Measurements from ENCODE around the gene DDX31. TPM values are rescaled to one million over a fixed set of nuclear protein-coding genes. Genes with fewer than 3 reads are reported as not detected.

DDX31 gene
- total RNA-seq, 2 experiments from 2014 or later: 28.3 to 28.8 TPM

DNA sequence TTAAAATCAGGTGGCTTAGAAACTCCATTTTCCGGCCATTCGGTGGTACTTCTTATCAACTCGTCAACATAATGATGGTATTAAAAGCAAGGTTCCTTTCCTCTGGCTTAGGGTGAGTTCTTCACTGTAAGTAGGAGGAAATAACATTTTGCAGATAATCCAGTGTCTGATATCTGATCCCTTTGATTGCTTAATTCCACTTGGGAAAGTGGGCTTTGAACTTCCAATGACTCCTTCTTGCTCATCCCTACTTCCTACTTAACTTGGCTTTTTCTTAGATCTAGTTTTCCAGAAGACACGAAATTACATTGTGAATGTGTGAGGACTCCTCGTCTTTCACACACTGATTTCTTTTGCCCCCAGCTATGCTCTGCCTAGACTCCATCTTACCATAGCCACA, 31.5 kb downstream of the DDX31 start:
- Histone ChIP-seq H4K20me1 (ENCODE audit: insufficient read depth, low read length) (no peaks in the 10 kb centered on the region), H3K36me3 (ENCODE audit: insufficient read depth, low read length) (peaks cover 79% of the 10 kb centered on the region), H3K27ac (ENCODE audit: low read depth, low read length, poor library complexity, severe bottlenecking) (no peak overlapping the region), H3K9me3 (ENCODE audit: low read length) (no peaks in the 10 kb centered on the region), H3K9me2 (ENCODE audit: insufficient read depth, low read length) (no peaks in the 10 kb centered on the region), H3K79me2 (ENCODE audit: insufficient read depth, low read depth, low read length) (no peaks in the 10 kb centered on the region), H3K4me1 (ENCODE audit: insufficient read depth, low read length, poor library complexity, severe bottlenecking) (no peaks in the 10 kb centered on the region), H3K4me2 (ENCODE audit: low read length) (no peak overlapping the region), H3K4me3 (ENCODE audit: low read depth, low read length, poor library complexity, severe bottlenecking) (no peak overlapping the region), H2AFZ (ENCODE audit: low read length) (no peak overlapping the region)
- no peak for TF ChIP-seq EZH2phosphoT487 (IDR thresholded peaks at IDR 0.05; ENCODE audit: borderline replicate concordance, low read depth, low read length)
- TF ChIP-seq, protein P1, sequence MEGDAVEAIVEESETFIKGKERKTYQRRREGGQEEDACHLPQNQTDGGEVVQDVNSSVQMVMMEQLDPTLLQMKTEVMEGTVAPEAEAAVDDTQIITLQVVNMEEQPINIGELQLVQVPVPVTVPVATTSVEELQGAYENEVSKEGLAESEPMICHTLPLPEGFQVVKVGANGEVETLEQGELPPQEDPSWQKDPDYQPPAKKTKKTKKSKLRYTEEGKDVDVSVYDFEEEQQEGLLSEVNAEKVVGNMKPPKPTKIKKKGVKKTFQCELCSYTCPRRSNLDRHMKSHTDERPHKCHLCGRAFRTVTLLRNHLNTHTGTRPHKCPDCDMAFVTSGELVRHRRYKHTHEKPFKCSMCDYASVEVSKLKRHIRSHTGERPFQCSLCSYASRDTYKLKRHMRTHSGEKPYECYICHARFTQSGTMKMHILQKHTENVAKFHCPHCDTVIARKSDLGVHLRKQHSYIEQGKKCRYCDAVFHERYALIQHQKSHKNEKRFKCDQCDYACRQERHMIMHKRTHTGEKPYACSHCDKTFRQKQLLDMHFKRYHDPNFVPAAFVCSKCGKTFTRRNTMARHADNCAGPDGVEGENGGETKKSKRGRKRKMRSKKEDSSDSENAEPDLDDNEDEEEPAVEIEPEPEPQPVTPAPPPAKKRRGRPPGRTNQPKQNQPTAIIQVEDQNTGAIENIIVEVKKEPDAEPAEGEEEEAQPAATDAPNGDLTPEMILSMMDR (conservative IDR thresholded peaks at IDR 0.05; ENCODE audit: low read length): no peak
- no peak for DNase-seq (ENCODE audit: low spot score)
- no TSS peak for BruUV-seq (replicated peaks)
- POLR2A ChIA-PET: no interaction called here
- CTCF ChIA-PET (ENCODE audit: unreplicated experiment): no interaction called here
- intact Hi-C loops (cut with micrococcal nuclease; ENCODE audit: unreplicated experiment): no loop called here

DNA sequence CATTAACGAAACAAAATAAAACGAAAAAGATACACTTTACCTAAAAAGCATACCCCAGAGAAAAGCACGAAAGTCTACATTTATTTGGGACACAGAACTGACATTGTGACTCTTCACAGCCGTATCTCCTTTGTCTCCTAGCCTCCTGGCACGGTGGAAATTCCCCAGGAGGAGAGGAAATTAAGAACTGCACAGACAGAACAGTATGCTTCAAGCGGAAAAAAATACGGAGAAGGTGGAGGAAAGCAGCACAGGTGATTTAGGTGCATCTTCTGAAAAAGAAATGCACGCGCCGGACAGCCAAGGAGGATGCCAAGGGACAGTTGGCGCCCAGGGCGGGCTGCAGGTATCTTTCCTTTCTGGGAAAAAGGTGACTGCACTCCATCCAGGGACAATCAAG, 32.0 kb downstream of the DDX31 start:
- Histone ChIP-seq H3K4me1 (ENCODE audit: insufficient read depth, low read length, poor library complexity, severe bottlenecking) (no peaks in the 10 kb centered on the region), H3K27ac (ENCODE audit: low read depth, low read length, poor library complexity, severe bottlenecking) (no peak overlapping the region), H3K4me2 (ENCODE audit: low read length) (no peak overlapping the region), H3K9me2 (ENCODE audit: insufficient read depth, low read length) (no peaks in the 10 kb centered on the region), H3K36me3 (ENCODE audit: insufficient read depth, low read length) (peaks cover 79% of the 10 kb centered on the region), H4K20me1 (ENCODE audit: insufficient read depth, low read length) (no peaks in the 10 kb centered on the region), H3K79me2 (ENCODE audit: insufficient read depth, low read depth, low read length) (no peaks in the 10 kb centered on the region), H3K9me3 (ENCODE audit: low read length) (no peaks in the 10 kb centered on the region), H3K4me3 (ENCODE audit: low read depth, low read length, poor library complexity, severe bottlenecking) (no peak overlapping the region), H2AFZ (ENCODE audit: low read length) (no peak overlapping the region)
- intact Hi-C loops (cut with micrococcal nuclease; ENCODE audit: unreplicated experiment): no loop called here
- ChIA-PET CTCF (ENCODE audit: unreplicated experiment) (no interaction called here), POLR2A (no interaction called here)
- BruUV-seq (replicated peaks): no TSS peak
- no peak for DNase-seq (ENCODE audit: low spot score)
- no peak for TF ChIP-seq EZH2phosphoT487 (IDR thresholded peaks at IDR 0.05; ENCODE audit: borderline replicate concordance, low read depth, low read length)
- TF ChIP-seq, protein P1 (conservative IDR thresholded peaks at IDR 0.05; ENCODE audit: low read length): no peak

DNA sequence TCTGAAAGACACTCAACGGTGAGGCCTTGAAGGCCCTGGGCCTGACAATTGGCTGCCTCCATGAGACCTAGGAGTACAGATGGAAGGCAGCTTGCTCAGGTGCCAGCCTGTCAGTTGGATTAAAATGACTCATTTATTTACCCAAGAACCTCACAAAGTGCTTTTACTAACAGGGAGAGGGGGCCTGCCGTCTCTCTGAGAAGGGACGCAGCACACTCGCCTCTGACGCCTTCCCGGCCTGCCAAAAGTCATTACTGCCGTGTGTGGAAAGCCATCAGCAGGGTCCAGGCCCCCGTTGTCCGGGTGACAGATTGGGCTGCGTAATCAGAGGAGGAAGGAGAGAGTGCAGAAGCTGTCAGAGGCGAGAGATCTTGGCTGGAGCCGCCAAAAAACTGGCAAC, 32.4 kb downstream of the DDX31 start:
- CTCF ChIA-PET (ENCODE audit: unreplicated experiment): no interaction called here
- Histone ChIP-seq H3K9me2 (ENCODE audit: insufficient read depth, low read length) (no peaks in the 10 kb centered on the region), H4K20me1 (ENCODE audit: insufficient read depth, low read length) (no peaks in the 10 kb centered on the region), H3K79me2 (ENCODE audit: insufficient read depth, low read depth, low read length) (no peaks in the 10 kb centered on the region), H2AFZ (ENCODE audit: low read length) (no peak overlapping the region), H3K4me3 (ENCODE audit: low read depth, low read length, poor library complexity, severe bottlenecking) (no peak overlapping the region), H3K9me3 (ENCODE audit: low read length) (no peaks in the 10 kb centered on the region), H3K4me1 (ENCODE audit: insufficient read depth, low read length, poor library complexity, severe bottlenecking) (no peaks in the 10 kb centered on the region), H3K36me3 (ENCODE audit: insufficient read depth, low read length) (peaks cover 79% of the 10 kb centered on the region), H3K27ac (ENCODE audit: low read depth, low read length, poor library complexity, severe bottlenecking) (no peak overlapping the region), H3K4me2 (ENCODE audit: low read length) (no peak overlapping the region)
- TF ChIP-seq, protein P1 (conservative IDR thresholded peaks at IDR 0.05; ENCODE audit: low read length): no peak
- no peak for TF ChIP-seq EZH2phosphoT487 (IDR thresholded peaks at IDR 0.05; ENCODE audit: borderline replicate concordance, low read depth, low read length)
- no TSS peak for BruUV-seq (replicated peaks)
- no peak for DNase-seq (ENCODE audit: low spot score)
- intact Hi-C loops (cut with micrococcal nuclease; ENCODE audit: unreplicated experiment): no loop called here
- POLR2A ChIA-PET: no interaction called here
